ENCODE results near the gene TAPT1.

TAPT1 gene

DNA sequence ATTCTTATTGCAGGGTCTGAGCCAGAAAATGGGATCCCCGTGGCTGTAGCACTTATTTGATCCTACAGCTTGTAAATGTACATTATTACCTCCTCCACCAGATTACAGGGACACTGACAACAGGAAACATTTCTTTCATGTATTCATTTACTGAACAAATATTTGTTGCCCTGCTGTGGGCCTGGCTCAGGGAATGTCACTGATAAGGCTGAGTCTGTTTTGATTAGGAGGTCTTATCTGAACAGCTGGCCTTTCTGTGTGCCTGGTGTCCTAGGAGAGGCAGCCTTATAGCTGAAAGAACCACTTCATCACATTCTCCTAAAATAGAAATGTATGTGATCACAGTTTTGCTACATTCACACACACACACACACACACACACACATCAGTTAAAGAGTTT is 96.9 kb downstream of the TAPT1 start:
- DNase-seq: no peak

DNA sequence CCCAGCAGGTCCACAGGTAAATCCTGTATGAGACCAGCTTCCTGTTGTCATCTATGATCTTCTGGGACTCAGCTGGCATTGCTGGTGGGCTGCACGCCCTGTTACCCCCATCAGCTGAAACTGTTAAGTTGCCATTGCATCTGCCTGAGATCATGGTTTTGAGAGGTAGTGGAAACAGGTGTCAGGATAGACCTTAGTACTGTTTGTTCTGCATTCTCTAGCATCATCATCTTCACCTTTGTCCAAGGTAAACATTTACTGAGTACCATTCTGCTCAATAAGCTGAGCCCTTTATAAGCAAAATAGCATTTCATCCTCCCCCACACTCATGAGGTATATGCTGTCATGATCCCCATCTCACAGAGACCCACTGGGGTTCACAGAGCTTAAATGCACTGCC is 99.6 kb downstream of the TAPT1 start:
- DNase-seq: no peak

DNA sequence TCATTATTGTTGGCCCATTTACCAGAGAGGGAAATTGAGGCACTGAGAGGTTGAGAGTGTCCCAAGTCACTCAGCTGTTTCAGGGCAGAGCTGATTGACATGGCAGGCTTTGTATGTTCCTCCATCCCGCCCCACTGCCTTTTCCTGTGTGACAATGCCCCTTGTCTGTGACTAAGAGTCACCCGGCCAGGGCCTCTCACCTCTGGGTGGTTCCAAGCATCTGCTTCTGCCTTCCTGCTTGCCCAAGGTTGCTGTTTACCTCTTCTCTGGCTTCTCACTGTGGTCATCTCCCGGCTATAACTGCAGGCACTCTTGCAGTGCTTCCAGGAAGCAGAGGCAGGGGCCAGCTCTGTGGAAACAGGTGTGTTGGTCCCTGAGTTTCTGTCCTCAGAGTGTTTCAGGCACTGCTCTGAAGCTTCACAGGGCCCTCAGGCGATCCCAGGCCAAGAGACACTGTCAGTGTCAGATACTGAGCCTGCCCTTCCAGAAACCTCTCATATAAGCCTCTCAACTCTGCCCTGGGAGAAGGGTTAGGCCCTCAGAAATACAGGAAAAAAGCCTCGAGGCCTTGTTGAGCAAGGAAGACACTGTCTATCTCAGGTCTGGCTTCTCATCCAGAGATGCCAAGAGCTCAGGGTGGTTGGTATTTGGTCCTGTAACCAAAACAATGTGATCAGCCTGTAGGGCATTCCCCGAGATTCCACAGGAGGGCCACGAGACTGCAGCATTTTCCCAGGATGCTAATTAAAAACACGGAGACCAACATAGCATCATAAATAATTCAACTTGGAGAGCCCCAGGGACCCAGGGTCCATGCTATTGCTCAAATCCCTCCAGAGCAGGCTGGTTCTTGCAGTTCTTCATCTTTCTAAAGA is 100.5 kb downstream of the TAPT1 start:
- DNase-seq: no peak

DNA sequence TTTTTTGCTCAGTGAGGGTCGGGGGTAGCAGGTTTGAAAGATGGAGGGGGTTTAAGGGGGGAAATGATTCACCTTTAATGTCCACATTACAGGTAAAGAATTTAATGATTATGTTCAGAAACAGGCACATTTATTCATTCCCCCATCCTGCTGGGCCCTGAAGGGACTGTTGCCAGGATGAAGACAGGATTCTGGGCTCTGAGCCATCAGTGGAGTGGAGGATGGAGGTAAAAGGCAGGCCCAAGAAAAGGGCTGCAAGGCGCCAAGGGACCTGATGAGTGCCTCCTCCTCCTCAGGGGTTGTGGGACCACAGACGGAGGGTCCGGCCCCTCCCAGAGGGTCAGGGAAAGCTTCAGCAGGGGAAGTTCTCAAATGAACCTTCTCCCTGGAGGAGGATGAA is 102.0 kb downstream of the TAPT1 start:
- DNase-seq: no peak

DNA sequence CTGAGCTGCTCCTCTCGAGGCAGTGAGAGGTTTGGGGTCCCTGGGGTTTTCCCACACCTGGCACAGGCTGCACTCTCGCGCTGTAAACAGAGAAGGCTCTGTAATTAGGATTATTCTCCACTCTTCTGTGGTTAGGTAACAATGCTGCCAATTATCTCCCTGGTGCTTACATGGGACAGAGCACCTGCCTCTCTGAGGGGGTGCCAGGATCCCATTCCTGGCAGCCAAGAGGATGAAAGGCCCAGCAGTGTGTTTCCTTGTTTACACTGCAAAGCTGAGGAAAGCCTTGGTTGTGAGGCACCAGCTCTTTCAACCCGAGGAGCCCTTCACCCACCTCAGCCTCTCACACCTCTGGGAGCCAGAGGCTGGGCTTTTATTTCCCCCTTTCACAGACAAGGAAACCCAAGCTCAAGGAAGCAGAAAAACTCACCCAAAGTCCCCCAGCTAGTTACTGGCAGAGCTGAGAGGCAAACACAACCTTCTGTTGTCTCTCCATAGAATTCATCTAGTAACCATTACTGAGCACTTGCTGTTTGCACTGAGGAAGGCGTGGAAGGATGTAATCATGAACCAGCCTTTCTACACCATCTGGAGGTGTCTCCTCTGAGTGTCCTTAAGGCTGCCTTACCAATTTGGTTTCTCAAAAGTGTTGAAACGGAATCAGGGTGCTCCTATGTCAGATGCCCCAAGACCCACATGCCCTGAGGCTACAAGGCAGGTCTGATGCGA is 102.8 kb downstream of the TAPT1 start:
- no peak for DNase-seq

DNA sequence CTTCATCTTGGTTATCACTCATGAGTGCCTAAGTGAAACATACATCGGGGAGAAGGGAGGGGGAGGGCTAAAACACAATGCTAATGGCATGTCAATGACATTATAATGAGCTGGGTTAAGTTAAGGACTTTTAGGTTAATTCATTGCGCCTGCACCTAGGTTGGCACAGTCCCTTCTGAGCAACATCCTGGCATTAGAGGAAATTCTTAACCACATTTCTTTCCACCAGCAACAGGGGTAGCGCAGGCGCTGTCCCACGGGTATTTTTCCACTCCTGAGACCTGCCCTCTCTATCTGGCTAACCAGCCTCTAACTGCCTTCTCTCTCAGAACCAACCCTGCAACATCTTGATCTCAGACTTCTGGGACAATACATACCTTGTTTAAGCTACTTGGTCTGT is 103.5 kb downstream of the TAPT1 start:
- DNase-seq: peak; percentile 7

DNA sequence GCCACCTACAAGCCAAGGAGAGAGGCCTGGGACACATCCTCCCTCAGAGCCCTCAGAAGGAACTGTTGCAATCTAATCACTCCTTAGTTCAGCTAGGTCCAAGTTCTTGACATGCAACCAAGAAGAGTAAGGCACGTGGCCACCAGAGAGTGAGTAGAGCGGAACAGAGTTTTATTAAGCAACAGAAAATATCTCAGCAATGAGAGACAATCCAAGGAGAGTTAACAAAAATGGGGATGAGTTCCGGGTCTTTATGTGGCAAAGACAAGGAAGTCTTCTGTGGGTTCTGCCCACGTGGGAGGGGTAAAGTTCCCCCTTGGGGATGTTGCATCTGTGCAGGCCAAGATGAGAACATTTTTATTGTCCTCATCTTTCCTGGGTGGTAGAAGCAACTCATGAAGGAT is 104.0 kb downstream of the TAPT1 start:
- DNase-seq: no peak

DNA sequence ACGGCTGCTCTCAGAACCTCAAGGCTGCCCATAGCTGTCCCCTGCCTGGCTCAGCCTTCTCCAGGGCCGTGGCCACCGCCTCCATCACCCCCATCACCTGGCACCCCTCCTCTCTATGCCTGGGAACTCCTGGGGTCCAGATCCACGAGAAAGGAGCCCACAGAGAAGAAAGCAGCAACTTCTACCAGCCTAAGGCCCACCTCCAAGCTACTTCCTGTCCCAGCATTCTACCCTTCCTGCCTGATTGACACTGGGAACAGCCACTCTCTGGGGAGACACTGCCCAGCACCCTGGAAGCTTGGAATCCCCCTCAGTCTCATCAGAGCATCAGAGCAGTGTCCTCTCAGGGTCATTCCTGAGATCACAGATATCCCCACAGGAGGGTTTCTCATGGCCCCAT is 105.6 kb downstream of the TAPT1 start:
- no peak for DNase-seq

DNA sequence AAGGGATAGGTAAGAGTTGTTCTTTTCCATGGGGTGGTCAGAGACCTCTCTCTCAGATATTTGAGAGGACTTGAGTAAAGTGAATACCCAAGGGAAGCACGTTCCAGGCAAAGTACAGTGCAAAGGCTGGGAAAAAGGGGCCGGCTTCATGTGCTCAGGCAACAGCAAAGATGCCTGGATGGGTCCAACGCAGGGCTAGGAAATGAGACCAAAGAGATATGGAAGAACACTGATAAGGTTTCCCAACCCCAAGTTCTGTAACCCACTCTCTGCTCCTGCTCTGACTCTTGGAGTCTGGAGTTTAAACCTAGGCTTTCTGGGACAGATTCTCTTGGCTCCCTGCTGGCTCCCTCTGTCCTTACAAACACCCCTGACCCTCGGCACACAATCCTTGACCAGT is 106.3 kb downstream of the TAPT1 start:
- no peak for DNase-seq

DNA sequence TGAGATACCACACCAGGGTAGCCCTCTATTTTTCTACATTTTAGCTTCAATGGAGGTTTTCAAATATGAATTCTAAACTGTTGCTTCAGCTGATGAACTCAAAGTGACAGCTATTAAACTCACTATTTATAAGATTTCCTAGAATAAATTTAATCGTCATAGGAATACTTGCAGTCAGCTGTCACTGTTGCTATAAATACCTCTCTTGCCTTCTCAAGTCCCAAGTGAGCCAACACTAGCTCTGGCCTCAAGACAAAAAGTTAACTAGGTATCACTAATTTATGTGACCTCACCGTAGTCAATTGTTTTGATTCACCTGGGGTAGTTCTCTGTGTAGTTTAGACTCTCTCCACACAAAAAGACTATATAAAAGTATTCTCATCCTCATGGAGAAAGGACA is 108.2 kb downstream of the TAPT1 start:
- DNase-seq: no peak

DNA sequence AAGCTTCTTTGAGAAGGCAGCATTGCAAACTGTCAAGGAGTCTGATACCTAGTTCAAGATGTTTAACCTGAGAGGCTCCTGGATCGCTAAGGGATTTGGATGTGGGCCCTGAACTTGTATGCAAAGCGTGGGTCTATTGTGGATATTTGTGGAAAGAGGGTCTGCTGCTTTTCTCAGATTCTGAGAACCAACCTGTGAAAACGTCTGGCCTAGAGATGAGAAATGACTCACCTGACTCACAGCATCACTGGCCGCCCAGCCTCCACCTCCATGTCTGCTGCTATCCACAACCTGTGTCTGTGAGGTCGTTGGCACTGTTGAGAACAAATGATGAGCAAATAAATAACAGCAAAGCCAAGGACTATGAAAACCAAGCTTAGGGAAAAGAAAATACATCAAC is 109.1 kb downstream of the TAPT1 start:
- no peak for DNase-seq

DNA sequence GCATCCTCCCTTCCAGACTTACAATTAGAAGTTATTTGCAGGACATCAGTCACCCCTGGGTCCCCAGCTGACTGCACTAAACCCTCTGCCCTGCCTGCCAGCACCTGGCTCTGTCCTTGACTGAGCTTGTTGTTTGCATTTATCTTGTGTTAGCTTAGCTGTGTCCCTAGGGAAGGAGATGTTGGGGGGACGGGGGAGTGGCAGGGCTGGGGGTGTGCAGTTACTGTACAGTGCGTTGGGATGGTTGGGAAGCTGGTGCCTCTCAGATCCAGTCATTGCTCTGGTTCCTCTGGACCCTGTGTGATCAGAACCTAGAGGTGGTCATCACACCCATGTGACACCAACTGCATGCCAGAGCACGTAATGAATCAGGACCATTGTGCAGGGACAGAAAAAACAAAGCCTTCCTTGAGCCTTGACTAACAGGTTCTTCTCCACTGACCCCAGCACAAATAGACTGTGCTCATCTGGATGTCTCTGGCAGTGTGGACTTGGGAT is 109.7 kb downstream of the TAPT1 start:
- no peak for DNase-seq

DNA sequence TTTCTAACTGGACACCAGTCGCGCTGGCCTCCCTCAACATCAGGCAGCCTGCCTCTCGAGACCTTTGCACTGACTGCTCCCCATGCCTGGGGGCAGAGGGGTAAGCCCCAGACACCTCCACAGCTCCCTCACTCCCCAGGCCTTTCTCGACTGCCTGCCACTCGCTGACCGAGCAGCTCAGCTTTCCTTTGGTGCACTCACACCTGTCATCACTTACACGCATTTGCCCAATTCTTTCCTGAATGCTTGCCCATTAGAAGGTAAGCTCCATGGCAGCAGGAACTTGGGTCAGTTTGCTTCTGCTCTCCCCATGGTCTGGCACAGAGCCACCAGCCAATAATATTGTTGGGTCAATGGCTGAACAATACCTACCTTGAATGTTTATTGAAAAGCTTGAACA is 110.3 kb downstream of the TAPT1 start:
- DNase-seq: no peak

DNA sequence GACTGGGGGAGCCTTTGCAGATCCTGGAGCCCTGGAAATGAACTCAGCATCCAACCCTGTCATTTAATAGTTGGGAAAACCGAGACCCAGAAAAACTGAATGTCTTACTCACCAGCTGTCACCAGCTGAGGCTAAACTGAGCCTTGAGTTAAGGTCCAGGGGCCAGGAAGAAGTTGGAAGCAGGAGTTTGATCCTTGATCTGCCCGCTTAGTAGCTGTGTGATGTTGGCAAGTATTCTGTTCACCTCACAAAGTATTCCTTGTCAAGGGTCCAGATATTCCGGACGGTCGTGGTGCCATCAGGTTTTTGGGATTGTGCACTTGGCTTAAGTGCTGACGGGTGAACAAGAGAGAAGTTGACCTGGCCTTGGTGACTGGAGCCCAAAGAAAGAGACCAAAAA is 111.7 kb downstream of the TAPT1 start:
- DNase-seq: no peak

DNA sequence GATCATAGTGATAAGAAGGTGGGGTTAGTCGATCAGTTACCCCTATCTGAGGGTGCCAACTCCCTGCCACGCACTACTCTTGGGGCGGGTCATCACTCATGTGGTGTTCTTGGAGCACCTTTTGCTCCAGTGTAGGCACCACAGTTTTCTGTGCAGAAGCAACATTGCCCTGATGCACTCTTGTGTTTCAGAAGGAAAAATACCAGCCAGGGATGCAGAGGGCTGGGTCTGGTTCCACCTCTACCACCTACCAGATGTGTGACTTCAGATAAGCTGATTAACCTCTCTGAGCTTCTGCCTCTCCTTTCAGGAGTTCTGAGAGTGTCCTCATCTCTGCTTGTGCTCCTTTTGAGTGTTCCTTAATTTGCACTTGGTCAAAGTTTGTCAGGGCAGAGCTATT is 112.5 kb downstream of the TAPT1 start:
- no peak for DNase-seq

DNA sequence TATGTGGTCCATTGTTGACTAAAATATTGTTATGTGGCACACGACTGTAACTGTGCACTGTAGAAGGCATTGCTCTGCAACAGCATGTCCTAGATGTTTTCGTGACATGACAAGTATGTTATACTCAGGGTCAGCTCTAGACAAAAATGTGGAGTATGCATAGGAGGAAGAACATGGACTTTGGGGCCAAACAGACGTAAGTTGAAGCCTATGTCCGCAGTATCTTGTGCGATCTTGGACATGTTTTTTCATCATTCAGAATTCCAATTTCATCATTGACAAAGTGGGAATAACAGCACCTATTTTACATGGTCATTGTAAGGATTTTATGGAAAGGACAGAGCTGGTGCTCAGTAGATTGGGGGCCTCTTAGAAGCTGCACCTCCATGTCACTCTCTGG is 114.7 kb downstream of the TAPT1 start:
- DNase-seq: no peak

DNA sequence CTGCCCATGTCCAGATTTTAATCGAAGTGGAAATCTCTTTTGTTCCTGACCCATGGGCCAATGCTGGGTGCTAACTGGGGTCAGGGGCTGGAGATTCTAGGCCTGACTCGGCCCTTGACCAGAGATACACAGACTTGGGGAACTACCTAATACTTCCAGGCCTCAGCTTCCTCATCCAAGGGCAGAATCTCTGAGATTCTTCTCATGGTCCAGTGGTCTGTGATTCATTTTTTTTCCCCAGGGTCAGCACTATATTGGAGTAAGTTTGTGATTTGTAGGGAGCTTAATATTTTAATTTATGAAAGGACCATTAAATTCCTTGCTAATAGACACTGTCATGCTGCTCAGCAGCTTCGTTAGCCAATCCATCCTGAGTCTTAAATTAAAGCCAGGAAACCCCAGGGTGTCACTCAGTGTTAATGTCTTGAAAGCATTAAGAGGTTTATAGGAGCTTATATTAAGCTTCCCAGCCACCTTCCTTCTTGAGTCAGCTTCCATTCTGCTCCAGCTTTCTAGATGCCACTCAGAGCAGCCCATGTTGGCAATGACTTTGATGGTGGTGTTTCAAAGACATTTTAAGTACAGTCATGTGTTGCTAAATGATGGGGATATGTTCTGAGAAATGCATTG is 115.5 kb downstream of the TAPT1 start:
- no peak for DNase-seq
